T-helper 9 cell (primary cell): Measurements from ENCODE around the gene SYK.
"Not testable (repeated sequence)": the region's sequence is repeated elsewhere in the genome, so short reads cannot be mapped to it uniquely, and the experiment has no call there.

Source experiments
- DNase-seq: peaks from one replicate; pipeline ENCODE4 v3.0.0-alpha.2; 2020

Gene SYK

DNA sequence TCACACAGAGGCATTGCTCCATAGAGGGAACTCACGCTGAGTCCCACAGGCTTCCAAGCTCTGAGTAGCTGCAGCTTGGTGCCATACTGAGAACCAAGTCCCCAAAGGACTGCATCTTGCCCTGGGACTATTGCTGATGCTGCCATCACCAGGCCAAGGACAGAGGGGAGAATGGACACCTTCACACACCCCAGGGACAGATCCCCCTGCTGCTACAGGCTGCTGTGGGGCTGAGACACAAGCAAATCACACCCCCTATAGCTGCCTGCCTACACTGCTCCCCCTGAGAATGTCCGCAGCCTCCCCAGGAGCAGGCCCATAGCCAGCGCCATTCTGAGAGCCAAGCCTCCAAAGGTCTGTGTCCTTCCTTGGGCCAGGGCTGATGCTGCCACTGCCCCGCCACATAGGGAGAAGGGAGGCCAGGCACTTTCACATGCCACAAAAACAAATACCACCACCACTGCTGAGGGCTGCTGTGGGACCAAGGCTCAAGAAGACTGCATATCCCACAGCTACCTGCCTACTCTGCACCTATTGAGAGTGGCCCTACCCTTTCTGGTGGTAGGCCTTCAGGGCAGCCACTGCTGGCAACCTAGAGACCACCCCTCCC lies 81.5 kb downstream of the SYK start:
- no peak for DNase-seq

DNA sequence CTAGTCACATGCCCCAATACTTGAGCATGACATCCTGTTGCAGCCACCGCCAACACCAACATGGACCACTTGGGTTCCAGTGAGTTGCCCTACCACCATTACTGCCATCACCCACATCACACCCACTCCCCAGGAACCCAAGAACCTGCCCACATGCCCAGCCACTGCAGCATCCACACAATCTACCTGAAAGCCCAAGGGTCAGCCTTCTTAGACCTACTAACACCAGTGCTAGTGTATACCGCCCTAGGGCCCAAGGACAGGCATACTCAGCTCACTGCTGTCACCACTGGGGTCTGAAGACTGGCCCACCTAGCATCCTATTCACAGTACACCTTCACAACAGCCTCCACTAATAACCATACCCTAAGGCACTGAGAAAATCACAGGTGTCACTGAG lies 82.0 kb downstream of the SYK start:
- DNase-seq, result no peak

DNA sequence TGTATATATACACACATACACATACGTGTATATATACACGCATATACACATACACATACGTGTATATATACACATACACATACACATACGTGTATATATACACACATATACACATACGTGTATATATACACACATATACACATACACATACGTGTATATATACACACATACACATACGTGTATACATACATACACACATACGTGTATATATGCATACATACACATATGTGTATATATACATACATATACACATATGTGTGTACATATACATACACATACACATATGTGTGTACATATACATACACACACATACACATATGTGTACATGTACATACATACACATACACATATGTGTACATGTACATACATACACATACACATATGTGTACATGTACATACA lies 82.6 kb downstream of the SYK start:
- DNase-seq, result no peak

DNA sequence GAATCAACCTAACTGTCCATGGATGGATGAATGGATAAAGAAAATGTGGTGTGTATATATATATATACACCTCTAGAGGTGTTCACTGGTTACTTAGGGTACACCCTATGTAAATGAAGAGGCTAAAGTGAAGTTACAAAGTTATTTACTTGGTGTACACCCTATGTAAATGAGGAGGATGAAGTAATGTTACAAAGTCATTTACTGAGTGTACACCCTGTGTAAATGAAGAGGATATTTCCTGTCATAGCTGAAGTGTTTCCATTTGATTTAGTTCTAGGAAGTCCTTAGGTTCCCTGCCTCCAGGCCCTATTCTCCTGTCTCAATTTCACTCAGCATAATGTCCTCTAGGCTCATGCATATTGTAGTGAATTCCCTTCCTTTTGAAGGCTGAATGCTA lies 85.2 kb downstream of the SYK start:
- DNase-seq, result not testable (repeated sequence)

DNA sequence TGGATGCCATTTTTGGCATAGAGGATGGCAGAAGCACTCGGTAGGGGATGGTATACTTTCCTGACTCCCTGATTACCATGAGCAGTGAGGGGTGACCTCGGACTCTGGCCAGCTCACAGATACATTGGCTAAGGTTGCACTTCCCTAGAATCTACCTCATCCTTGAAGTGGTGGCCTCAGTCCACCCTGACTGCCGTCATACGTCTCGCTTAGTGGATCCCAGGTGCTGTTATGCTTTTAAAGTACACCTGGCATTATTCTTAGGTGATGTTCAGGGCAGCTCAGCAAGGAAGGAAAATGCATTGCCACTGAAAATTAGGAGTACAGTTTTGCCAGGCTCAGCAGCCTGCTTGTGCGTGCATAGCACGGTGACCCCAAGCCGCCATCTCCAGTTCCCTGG lies 87.3 kb downstream of the SYK start:
- no peak for DNase-seq

DNA sequence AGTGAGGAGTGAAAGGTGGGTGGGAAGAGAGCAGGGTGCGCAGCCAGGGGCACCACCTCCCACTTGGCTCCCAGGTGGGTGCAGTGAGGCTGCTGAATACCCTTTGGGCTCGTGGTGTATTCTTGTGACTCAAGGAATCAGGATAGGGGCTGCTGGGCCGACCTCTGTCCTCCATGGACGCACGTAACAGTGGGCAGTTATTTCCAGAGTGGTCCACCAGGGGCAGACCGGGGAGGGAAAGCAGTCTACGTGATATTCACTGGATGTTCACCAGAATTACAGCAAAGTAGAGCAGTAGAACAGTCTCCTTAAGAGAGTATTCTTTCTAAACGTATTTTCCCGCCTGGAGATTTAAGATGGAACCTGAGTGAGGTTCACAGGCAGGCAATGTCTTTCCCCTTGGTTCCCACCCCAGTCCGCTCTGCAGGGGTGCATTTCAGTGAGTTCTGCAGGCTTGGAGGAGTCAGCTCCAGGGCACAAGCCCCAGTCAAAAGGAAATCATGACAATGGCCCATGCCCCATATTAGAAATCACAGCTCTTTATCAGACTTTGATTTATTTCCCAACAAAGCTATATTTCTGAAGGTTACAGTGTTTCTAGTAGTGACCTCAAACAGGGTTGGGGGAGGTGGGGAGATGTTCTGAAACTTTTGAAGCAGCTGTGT lies 88.7 kb downstream of the SYK start:
- DNase-seq, result no peak

DNA sequence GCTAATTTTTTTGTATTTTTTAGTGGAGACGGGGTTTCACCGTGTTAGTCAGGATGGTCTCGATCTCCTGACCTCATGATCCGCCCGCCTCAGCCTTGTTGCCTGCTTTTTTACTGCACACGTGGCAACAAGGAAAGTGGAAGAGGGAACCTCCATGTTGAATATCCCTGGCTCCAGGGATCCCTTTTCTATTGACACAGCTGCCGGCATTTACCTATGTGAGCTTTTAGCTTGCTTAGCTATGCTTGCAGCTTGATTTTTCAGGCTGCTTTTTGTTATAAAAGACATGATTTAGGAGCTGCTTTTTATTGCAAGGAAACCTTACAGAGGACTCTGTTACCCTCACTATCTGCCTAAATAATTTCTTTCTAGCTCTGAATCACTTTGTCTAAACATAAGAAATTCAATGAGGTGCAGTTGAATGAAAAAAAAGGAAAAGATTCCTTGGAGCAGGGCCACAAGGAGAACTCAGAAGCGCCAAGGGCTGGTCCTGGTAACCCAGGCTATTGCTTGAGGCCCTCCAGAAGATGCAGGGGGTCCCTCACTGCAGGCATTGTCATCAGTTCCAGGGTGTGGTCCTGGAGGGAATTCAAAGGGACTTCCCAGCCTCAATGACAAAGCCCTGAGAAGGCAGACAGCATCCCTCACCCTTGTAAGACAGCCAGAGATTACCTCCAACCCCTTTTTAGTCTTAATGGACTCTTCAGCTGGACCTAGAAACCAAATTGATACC lies 89.9 kb downstream of the SYK start:
- DNase-seq, result no peak

DNA sequence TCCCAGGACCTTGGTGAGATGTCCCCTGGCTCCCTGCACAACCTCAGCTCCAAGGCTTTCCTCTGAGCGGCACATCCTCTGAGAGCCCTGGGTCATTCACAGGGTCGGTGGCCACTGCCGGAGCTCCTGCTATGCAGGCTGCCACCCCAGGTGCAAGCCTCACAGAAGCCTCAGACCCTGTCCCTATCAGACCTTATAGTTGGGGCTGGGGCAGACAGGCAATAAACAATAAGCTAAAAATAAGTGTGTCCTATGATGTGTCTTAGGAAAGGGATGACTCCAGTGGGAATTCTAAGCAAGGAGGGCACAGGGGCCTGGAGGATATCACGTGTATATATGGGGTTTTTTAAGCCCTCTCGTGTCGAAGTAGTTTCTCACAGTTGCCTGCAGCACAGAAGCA lies 91.3 kb downstream of the SYK start:
- no peak for DNase-seq

DNA sequence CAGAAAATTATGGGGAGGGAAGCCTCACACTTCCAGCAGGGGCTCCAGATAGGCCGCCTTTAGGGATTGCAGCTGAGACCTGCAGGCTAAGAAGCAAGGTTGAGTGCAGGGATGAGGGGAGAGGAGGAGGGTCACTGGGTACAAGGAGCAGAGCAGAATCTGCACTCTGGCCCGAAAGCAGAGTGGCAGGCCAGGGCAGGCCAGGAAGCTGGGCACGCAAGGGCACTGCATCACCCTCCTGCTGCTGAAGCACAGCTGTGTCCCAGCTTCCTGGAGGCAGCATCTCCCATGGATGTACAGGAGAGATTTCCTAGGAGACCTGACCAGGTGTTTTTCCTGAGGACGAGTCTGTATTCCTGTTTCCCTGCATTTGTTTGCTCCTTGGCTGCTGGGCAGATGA lies 92.1 kb downstream of the SYK start:
- DNase-seq, result no peak

DNA sequence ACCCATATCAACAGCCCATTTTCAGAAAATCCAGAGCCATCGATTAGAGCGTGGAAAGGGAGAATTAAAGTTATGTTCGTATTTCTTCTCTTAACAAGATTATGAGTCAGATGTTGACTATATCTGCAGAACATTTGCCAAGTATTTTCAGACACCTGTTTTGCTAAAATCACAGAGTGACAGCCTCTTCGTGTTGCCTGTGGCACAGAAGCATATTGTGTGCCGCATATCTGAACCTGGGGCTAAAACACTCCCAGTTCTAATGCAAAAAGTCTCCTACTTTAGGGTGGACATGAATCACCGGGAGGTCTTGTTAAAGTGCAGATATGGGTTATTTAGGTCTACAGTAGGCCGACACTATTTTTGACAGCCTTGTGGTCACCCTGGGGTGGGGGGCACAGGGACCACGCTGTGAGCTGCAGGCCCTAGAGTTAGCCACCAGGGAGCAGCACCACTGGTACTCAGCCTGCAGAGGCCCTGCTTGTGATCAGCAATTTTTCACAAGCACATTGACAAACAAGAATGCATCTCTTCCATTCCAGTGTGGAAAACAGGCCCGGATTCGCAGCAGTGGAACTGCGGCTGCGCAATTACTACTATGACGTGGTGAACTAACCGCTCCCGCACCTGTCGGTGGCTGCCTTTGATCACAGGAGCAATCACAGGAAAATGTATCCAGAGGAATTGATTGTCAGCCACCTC lies 93.5 kb downstream of the SYK start:
- DNase-seq, result no peak

DNA sequence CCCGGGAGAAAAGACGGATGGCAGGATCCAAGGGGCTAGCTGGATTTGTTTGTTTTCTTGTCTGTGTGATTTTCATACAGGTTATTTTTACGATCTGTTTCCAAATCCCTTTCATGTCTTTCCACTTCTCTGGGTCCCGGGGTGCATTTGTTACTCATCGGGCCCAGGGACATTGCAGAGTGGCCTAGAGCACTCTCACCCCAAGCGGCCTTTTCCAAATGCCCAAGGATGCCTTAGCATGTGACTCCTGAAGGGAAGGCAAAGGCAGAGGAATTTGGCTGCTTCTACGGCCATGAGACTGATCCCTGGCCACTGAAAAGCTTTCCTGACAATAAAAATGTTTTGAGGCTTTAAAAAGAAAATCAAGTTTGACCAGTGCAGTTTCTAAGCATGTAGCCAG lies 94.2 kb downstream of the SYK start:
- DNase-seq, result no peak

DNA sequence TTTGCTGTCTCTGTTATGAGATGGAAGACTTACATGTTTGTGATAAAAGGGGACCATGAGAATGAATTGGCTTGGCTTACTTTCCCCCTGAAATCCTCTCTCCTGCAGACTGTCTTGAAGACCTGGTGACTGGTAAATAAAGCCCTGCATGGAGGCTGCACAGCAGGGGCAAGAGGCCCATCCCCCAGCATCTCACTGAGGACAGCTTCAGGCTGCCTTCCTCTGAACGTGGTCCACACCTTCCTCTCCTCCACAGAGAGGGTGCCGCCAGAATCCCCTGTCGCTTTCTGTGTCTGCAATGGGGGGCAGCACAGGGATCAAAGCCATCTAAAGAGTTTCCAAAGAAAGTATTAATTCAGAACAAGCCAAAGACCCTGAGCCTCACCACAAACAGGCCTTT lies 94.6 kb downstream of the SYK start:
- no peak for DNase-seq

DNA sequence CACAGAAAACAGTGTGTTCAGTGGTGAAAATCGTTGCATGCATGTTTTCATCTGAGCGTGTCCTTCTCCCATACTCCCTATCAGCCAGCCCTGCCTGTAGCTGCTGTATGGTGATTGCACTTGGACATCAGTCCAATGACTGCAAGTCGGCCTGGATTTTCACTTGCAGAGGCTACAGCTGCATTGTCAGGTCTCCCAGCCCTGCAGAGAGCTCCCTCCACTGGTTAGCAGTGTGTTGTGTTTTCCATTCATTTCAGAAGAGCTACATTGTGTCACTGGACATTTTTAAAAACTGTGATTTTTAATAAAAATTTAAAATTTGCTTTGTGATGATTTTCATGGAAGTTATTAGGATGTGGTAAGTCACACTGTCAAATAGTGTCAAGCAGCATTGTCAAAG lies 96.6 kb downstream of the SYK start:
- no peak for DNase-seq

DNA sequence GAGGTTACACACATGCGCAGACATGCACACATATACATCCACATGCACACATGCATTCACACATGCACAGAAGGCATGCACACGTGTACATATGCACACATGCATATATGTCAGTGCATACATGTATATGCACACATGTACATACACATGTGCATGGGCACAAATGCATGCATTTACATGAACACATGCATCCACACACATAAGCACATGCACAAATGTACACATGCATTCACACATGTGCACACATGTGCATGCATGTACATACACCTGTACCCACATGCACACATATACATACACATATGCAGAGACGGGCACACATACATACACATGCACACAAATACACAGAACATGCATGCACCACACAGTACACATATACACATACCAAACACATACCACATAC lies 97.7 kb downstream of the SYK start:
- DNase-seq, result no peak

DNA sequence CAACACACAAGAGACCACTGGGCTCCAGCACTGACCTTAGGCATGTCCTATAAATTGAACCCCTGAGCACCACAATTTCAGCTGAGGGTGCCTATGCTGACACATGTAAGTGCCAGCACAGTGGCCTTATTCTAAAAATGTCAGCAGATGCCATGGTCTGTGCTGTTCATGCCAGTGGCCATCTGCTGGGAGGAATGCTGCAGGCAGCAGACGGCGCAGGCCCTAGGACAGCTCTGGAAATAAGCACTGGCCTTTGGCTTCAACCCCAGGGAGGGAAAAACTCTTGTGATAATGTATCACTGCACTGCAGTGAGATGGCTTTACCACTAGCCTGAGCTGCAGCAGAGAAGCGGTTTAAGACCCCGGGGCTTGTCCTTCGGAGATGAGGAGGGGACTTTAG lies 98.5 kb downstream of the SYK start:
- DNase-seq, result no peak

DNA sequence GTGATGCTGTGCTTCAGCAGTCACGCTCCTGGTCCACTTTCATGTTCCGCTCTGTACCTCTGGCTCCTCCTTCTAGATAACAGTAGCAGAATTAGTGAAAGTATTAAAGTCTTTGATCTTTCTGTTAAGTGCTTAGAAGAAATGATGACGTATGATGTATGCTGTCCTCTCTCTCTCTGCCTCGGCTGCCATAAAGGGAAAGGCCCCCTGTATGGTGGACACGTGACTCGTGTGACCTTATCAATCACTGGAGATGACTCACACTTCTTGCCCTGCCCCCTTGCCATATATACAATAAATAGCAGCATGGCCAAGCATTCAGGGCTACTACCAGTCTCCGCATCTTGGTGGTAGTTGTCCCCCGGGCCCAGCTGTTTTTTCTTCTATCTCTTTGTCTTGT lies 100.3 kb downstream of the SYK start:
- DNase-seq, result no peak

DNA sequence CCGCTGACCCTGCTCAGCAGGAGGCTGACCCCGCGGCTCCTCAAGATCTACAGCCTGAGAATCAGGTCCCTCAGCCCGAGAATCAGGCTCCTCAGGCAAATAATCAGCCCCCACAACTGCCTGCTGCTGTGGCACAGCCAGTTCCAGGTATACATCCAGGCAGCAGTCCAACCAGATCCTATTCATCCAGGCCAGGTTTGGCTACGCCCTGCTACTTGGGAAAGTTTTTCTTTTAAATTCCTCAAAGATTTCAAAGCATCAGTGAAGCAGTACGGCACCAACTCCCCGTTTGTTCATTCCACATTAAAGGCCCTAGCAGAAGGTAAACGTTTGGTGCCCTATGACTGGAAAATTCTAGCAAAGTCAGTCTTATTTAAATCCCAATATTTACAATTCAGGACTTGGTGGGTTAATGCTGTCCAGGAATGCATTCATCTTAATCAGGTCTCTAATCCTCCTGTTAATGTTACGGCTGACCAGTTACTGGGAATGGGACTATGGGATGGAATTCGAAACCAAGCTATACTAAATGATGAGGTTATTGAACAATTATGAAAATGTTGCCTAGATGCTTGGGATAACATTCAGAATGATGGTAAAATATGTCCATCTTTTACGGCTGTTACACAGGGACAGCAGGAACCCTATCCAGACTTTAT lies 102.3 kb downstream of the SYK start:
- DNase-seq, result no peak

DNA sequence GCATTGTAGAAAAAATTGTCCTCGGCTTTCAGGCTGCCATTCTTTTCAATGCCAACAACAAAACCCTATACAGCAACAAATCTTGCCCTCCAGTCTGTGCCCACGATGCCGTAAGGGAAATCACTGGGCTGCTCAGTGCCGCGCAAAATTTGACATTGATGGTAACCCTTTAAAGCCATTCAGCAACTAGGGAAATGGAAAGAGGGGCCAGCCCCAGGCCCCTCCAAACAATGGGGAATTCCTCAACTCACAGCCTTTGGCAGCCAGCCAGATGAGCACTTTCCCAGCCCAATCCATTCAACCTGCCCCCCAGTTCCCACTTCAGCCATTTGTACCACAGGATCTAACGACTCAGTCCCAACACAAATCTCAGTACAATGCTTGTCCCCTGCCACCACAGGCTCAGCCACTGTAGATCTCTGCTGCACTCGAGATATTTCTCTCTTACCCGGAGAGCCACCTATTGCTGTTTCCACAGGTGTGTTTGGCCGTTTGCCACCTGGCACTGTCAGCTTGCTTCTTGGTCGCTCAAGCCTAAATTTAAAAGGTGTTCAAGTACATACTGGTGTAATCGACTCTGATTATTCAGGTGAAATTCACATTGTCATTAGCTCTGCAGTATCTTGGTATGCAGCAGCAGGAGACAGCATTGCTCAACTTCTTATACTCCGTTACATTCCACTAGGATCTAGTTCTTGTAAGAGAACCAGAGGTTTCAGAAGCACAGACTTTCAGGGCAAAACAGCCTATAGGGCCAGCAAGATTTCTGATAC lies 103.3 kb downstream of the SYK start:
- no peak for DNase-seq

DNA sequence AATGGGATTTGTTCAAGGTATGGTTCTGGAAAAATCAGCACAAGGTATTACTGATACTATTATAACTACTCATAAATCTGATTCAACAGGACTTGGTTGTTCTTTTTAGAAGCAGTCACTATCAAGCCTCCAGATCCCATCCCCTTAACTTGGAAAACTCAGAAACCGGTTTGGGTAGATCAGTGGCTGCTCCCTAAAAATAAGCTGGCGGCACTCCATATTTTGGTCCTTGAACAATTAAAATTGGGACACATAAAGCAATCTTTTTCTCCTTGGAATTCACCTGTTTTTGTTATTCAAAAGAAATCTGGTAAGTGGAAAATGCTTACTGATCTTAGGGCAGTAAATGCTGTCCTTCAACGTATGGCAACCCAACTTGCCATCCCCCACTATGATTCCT lies 104.2 kb downstream of the SYK start:
- no peak for DNase-seq

DNA sequence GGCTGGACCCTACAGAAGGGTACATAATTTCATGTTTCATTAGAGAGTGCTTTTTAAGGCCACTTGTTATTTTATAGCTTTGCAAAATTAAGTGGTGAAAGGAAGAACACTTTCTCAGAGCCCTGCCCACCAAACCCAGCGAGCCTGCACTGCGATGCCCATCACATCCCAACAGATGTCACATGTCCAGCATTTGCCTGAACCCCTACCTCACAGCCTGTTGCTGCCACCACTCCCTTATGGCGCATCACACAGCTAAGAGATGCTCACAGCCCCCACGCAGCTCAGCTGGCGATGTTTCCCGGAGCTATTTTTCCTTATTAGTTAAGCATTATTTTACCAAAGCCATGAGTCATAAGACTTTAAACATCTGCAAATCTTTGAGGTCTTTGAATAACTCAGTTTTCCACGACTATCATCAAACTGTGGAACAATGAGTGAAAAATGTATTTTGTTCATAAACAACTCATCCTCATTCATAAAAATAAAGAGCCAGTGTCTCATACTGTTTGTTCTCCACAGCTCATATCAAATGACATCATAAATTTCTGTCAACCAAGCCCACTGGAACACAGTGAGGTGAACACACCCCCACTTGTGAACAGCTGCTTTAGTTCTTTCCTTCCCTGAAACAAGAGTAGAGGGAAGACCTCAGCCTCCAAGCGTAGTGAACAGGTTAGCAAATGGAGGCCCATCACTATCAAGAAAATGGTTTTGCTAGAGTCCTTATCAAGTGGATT lies 104.9 kb downstream of the SYK start:
- no peak for DNase-seq

DNA sequence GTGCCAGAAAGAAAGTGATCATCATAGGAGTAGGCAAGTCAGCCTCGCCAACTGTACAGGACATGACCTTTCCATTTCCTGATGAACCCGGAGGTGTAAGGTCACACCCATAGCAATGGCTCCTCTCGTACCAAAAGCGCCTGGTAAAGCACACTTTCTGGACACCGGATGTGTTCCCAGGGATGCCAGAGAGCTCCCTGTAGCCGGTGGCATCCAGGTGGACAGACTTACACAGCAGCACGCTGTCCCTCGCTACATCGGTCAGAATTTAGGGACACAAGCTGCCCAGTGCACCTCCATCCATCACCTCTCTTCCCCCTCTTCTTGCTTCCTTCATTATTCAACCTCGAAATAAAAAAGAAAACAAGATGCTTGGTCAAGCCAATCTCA lies 105.4 kb downstream of the SYK start:
- no peak for DNase-seq

DNA sequence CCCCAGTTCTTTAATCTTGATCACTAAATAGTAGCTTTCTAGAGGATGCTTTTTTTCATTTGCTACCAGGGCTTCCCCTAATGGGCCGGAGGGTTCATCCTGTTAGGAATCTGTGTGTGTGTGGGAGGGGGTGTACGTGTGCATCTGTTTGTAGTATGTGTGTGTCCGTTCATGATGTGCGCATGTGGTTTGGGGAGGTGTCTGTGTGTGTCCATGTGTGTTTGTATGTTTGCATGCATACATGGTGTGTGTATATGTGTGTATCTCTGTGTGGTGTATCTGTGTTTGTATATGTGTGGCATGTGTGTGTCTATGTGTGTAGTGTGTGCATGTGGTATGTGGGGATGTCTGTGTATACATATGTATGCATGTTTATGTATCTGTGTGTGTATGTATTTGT lies 106.2 kb downstream of the SYK start:
- DNase-seq, result no peak
